GM18867 (cell line): Measurements from ENCODE around the gene RNF26.
"Not testable (repeated sequence)": the region's sequence is repeated elsewhere in the genome, so short reads cannot be mapped to it uniquely, and the experiment has no call there.

Experiments
- ATAC-seq: cut with Tn5 transposase; IDR thresholded peaks from one replicate; pipeline ENCODE4 v1.9.1; 2021; ENCODE audit warnings: mild to moderate bottlenecking, moderate library complexity; ENCODE audit not compliant: unreplicated experiment

Gene RNF26

DNA sequence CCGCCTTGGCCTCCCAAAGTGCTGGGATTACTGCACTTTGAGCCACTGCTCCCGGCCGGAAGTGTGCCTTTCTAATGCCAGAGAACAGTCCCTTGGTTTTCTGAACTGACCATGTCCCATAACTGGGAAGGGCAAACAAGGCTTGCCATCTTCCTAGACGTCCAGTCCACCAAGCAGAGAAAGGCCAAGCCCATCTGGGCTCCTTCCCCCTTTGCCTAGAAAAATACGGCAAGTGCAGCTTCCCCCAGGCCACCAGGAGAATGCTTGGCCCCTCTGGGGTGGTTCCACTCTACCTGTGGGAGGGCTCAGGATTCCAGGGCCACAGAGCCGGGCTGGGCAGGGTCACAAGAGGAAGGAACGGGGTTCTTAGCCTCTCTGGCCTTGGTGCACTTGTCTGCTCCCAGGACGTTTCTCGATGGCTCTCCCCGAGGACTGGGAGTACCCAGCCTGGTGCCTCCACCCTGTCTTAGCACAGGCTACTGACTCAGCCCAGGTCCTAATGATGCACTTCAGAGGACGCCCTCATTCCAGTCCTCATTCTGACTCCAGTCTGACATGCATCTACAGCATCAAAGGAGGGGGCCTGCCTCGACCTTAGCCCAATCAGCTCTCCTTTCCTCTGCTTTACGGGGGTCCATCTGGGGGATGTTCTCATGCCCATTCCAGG is 46.0 kb downstream of the RNF26 start:
- ATAC-seq = no peak

DNA sequence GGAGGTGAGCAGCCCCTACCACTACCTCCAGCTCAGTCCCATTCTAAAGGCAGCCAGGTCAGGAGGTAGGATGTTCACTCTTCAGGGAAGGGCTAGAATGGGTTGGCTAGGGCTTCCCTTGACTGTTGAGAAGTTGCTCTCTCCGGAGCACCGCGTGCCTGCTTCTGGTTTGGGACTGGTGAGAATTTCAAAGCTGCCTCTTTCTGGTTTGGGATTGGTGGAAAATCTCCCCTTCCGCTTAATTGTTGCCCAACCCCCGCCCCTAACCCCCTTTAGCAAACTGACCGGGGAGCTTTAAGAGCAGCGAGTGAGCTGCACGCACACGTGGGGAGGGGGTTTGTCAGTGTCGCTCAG is 46.5 kb downstream of the RNF26 start:
- ATAC-seq = no peak

DNA sequence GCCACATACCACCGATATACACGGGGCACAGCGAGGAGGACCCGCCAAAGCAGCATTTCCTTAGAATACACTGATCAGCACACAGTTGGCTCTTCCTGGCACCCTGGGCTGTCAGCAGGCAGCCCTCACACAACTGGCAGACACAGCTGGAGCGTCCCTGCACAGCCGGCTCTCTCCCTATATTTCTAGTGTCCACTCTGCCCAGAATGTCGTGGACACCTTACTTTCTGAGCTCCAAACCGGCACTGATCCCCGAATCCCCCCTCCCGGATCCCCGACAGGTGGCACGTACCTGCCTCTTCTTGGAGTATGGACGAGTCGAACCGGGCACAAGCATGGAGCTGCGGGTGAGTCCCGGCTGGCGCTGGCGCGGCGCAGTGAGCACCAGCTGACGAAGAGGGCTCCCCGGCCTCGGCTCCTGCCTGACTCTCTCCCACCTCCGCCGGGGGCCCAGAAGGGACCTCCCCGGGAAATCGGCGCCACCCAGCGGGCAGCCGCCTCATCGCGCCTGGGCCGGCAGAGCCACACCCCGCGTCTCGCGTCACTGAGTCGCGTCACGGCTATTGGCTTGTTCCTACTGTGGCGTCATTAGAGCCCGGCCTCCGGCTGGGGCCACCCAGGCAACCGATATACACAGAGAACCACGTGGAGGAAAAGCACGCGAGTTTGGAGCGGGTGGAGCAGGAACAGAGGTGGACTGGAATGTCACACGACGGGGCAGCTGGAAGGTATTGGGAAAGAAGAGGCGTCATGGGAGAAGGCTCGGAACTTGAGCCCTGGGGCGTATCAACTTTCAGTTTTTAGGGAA is 47.1 kb downstream of the RNF26 start, which contains the start of gene USP2:
Gene USP2 (minus strand): TSS at position 510 of the 808 bp plus-strand sequence. CDS start 8,210 bp downstream, outside the sequence.
- ATAC-seq = peak; percentile 99

DNA sequence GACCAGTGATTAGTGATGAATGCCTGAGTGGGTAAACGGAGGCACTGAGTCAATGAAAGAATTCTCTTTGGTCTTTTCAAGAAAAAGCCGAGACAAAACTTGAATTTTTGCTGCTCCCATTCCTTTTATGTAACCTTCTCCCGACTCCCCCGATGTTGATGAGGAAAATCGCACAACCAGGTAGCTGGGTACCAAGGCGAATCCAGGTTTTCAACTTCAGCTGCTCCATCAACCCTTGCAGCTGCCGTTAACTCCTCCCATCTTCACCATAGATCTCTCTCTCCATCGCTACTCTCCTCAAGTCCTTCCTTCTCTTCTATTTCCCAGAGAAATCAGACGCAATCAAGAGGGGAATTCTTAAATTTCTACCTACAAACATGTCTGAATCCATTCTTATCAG is 47.8 kb downstream of the RNF26 start:
- ATAC-seq = no peak

DNA sequence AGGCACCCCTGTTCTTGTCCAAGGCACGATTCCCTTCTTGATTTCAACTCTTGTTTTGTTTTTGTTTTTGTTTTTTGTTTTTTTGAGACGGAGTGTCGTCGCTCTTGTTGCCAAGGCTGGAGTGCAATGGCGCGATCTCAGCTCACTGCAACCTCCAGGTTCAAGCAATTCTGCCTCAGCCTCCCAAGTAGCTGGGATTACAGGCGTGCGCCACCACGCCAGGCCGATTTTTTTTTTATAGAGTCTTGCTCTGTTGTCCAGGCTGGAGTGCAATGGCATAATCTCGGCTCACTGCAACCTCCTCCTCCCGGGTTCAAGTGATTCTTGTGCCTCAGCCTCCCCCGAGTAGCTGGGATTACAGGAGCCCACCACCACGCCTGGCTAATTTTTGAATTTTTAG is 48.2 kb downstream of the RNF26 start:
- ATAC-seq = not testable (repeated sequence)

DNA sequence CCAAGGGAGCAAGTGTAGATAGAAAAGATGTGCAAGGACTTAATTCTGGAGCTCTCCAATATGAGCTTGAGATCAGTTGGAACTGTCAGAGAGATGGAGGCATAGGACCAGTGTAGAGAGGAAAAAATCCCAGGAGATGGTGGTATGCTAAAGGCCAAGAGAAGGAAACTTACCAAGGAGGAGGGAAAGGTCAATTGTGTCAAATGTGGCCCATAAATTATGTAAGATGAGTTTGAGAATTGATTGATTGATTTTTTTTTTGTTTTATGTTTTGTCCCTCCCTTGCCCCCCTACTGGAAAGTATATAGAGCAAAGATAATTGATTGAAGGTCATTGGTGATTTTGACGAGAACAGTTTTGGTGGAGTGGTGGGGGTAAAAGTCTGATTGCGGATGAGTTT is 50.0 kb downstream of the RNF26 start:
- ATAC-seq = no peak
